ENCODE results near the gene OPRPN.

Gene OPRPN

DNA sequence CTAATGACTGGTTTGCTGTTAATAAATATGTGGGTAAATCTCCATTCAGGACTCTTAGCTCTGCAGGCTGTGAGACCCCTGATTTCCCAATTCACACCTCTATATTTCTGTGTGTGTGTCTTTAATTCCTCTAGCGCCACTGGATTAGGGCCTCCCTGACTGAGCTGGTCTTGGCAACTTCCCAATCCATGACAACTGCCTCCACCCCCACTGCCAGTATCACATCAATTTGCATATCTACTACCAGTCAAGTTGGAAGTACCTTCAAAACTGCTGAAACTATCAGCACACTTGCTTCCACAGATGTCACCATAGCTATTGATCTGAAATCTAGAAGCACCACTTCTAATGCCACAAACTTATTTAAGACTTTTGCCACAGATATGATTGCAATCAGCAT is 27.6 kb downstream of the OPRPN start:
- H3K27ac ChIP-seq (ENCODE audit: extremely low read depth, low read depth, low read length): no peak overlapping the region
- no peak overlapping the region for H3K4me3 ChIP-seq (ENCODE audit: low read depth, low read length)
- H3K36me3 ChIP-seq (ENCODE audit: control insufficient read depth in 2 of 2, insufficient read depth in 1 of 2, low read length in 2 of 2): no peaks in the 10 kb centered on the region
- no peaks in the 10 kb centered on the region for H3K9me3 ChIP-seq (ENCODE audit: control insufficient read depth, insufficient read depth, low read depth, low read length)
- POLR2A ChIA-PET: no interaction called here
- CTCF ChIA-PET: no interaction called here
- no peak for TF ChIP-seq ZNF514 (tag by site-specific recombination; IDR thresholded peaks at IDR 0.05)
- TF ChIP-seq SP2 (tag by site-specific recombination; IDR thresholded peaks at IDR 0.05): no peak
- no peak for TF ChIP-seq SCRT2 (tag by site-specific recombination; IDR thresholded peaks at IDR 0.05)
- TF ChIP-seq ZNF626 (tag by site-specific recombination; IDR thresholded peaks at IDR 0.05): no peak
- TF ChIP-seq ZNF580 (tag by site-specific recombination; IDR thresholded peaks at IDR 0.05): no peak
- no peak for TF ChIP-seq ZNF404 (tag by site-specific recombination; IDR thresholded peaks at IDR 0.05)
- no peak for TF ChIP-seq ZBTB48 (tag by site-specific recombination; IDR thresholded peaks at IDR 0.05)
- TF ChIP-seq ZNF16 (tag by site-specific recombination; IDR thresholded peaks at IDR 0.05; ENCODE audit: low read depth): no peak
- no peak for TF ChIP-seq ZNF280D (tag by site-specific recombination; IDR thresholded peaks at IDR 0.05)
- TF ChIP-seq, protein P1, sequence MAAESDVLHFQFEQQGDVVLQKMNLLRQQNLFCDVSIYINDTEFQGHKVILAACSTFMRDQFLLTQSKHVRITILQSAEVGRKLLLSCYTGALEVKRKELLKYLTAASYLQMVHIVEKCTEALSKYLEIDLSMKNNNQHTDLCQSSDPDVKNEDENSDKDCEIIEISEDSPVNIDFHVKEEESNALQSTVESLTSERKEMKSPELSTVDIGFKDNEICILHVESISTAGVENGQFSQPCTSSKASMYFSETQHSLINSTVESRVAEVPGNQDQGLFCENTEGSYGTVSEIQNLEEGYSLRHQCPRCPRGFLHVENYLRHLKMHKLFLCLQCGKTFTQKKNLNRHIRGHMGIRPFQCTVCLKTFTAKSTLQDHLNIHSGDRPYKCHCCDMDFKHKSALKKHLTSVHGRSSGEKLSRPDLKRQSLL (tag by site-specific recombination; IDR thresholded peaks at IDR 0.05): no peak
- no peak for TF ChIP-seq YY2 (tag by site-specific recombination; IDR thresholded peaks at IDR 0.05)
- TF ChIP-seq ZNF416 (tag by site-specific recombination; IDR thresholded peaks at IDR 0.05): no peak
- no peak for TF ChIP-seq ZFHX2 (tag by site-specific recombination; conservative IDR thresholded peaks at IDR 0.05)
- no peak for TF ChIP-seq ZNF211 (tag by site-specific recombination; IDR thresholded peaks at IDR 0.05; ENCODE audit: low read depth)
- H3K4me1 ChIP-seq (ENCODE audit: control insufficient read depth, insufficient read depth, low read length): no peaks in the 10 kb centered on the region

GRCh38 chr4:70426789-70427188 is 29.0 kb downstream of the OPRPN start:
- H3K4me3 ChIP-seq (ENCODE audit: low read depth, low read length): no peak overlapping the region
- ChIA-PET CTCF (no interaction called here), POLR2A (no interaction called here)
- no peaks in the 10 kb centered on the region for H3K36me3 ChIP-seq (ENCODE audit: control insufficient read depth in 2 of 2, insufficient read depth in 1 of 2, low read length in 2 of 2)
- H3K9me3 ChIP-seq (ENCODE audit: control insufficient read depth, insufficient read depth, low read depth, low read length): no peaks in the 10 kb centered on the region
- no peak for TF ChIP-seq ZNF133 (tag by site-specific recombination; IDR thresholded peaks at IDR 0.05)
- TF ChIP-seq RBAK (tag by site-specific recombination; IDR thresholded peaks at IDR 0.05): no peak
- no peak overlapping the region for H3K27ac ChIP-seq (ENCODE audit: extremely low read depth, low read depth, low read length)
- H3K4me1 ChIP-seq (ENCODE audit: control insufficient read depth, insufficient read depth, low read length): no peaks in the 10 kb centered on the region

DNA sequence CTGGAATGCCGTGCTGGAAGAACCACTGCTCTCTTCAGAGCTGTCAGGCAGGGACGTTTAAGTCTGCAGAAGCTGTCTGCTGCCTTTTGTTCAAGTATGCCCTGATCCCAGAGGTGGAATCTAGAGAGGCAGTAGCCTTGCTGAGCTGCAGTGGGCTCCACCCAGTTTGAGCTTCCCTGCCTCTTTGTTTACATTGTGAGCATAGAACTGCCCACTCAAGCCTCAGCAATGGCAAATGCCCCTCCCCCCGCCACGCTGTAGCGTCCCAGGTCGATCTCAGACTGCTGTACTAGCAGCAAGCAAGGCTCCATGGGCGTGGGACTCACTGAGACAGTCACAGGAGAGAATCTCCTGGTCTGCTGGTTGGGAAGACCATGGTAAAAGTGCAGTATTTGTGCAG is 39.5 kb downstream of the OPRPN start:
- ChIA-PET POLR2A (no interaction called here), CTCF (interaction anchor here (0.7 to 1.3 kb wide), 2 partner anchors 122 to 266 kb away, joined by 3 to 4 read pairs; no protein-coding TSS in a partner anchor)
- Histone ChIP-seq H3K4me1 (ENCODE audit: control insufficient read depth, insufficient read depth, low read length) (no peaks in the 10 kb centered on the region), H3K27ac (ENCODE audit: extremely low read depth, low read depth, low read length) (no peak overlapping the region), H3K9me3 (ENCODE audit: control insufficient read depth, insufficient read depth, low read depth, low read length) (no peaks in the 10 kb centered on the region), H3K4me3 (ENCODE audit: low read depth, low read length) (no peak overlapping the region), H3K36me3 (ENCODE audit: control insufficient read depth in 2 of 2, insufficient read depth in 1 of 2, low read length in 2 of 2) (no peaks in the 10 kb centered on the region)
- TF ChIP-seq ZNF560 (tag by site-specific recombination; IDR thresholded peaks at IDR 0.05; ENCODE audit: borderline replicate concordance) (no peak), ZNF354C (tag by site-specific recombination; IDR thresholded peaks at IDR 0.05; ENCODE audit: borderline replicate concordance, low read depth) (no peak), ZNF274 (IDR thresholded peaks at IDR 0.05; ENCODE audit: low read length) (no peak), ZNF274 (tag by site-specific recombination; IDR thresholded peaks at IDR 0.05; ENCODE audit: borderline replicate concordance) (no peak), WT1 (tag by site-specific recombination; IDR thresholded peaks at IDR 0.05) (no peak), ZNF433 (tag by site-specific recombination; IDR thresholded peaks at IDR 0.05; ENCODE audit: low read depth) (no peak), ZNF513 (tag by site-specific recombination; IDR thresholded peaks at IDR 0.05) (no peak)
- TF ChIP-seq, protein P2, sequence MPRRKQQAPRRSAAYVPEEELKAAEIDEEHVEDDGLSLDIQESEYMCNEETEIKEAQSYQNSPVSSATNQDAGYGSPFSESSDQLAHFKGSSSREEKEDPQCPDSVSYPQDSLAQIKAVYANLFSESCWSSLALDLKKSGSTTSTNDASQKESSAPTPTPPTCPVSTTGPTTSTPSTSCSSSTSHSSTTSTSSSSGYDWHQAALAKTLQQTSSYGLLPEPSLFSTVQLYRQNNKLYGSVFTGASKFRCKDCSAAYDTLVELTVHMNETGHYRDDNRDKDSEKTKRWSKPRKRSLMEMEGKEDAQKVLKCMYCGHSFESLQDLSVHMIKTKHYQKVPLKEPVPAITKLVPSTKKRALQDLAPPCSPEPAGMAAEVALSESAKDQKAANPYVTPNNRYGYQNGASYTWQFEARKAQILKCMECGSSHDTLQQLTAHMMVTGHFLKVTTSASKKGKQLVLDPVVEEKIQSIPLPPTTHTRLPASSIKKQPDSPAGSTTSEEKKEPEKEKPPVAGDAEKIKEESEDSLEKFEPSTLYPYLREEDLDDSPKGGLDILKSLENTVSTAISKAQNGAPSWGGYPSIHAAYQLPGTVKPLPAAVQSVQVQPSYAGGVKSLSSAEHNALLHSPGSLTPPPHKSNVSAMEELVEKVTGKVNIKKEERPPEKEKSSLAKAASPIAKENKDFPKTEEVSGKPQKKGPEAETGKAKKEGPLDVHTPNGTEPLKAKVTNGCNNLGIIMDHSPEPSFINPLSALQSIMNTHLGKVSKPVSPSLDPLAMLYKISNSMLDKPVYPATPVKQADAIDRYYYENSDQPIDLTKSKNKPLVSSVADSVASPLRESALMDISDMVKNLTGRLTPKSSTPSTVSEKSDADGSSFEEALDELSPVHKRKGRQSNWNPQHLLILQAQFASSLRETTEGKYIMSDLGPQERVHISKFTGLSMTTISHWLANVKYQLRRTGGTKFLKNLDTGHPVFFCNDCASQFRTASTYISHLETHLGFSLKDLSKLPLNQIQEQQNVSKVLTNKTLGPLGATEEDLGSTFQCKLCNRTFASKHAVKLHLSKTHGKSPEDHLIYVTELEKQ (tag by site-specific recombination; IDR thresholded peaks at IDR 0.05; ENCODE audit: borderline replicate concordance): no peak
